GM12878 (cell line): ENCODE data around the gene BHLHE23. TPM values are rescaled to one million over a fixed set of nuclear protein-coding genes. Genes with fewer than 3 reads are reported as not detected.

ENCODE experiments used
- ATF7 ChIP-seq: fragments of 450-650 bp; IDR thresholded peaks from 2 replicates; pipeline ENCODE4 v1.6.1; 2016; ENCODE audit warnings: low read depth, mild to moderate bottlenecking
- BHLHE40 ChIP-seq, 2 experiments: fragments of 450-650 bp in 1 of 2; IDR thresholded peaks; 2 replicates each; pipeline ENCODE4 v1.6.1; 2011 to 2017; ENCODE audit warnings: low read depth in 2 of 2, borderline replicate concordance in 1 of 2, improper control_type of control experiment in 1 of 2, low read length in 1 of 2, mild to moderate bottlenecking in 1 of 2
- CREB1 ChIP-seq: IDR thresholded peaks from 2 replicates; pipeline ENCODE4 v1.6.1; 2012; ENCODE audit warnings: low read depth, mild to moderate bottlenecking, inconsistent platforms
- HDGF ChIP-seq: fragments of 450-650 bp; IDR thresholded peaks from 2 replicates; pipeline ENCODE4 v1.6.1; 2016; ENCODE audit warnings: antibody characterized with exemption
- LARP7 ChIP-seq: fragments of 450-650 bp; IDR thresholded peaks from 2 replicates; pipeline ENCODE4 v1.6.1; 2017; ENCODE audit warnings: mild to moderate bottlenecking
- POLR2A ChIP-seq: IDR thresholded peaks from 2 replicates; pipeline ENCODE4 v1.6.1; 2011; ENCODE audit warnings: low read depth, mild to moderate bottlenecking, low read length
- RAD51 ChIP-seq: fragments of 450-650 bp; IDR thresholded peaks from 2 replicates; pipeline ENCODE4 v1.6.1; 2016; ENCODE audit warnings: moderate library complexity, mild to moderate bottlenecking, inconsistent platforms
- STAT1 ChIP-seq: fragments of 450-650 bp; conservative IDR thresholded peaks from 2 replicates; pipeline ENCODE4 v1.6.1; 2014; ENCODE audit warnings: antibody characterized with exemption, mild to moderate bottlenecking
- ZNF207 ChIP-seq: fragments of 450-650 bp; IDR thresholded peaks from 2 replicates; pipeline ENCODE4 v1.6.1; 2014; ENCODE audit warnings: antibody characterized with exemption, mild to moderate bottlenecking, borderline replicate concordance
- ZNF687 ChIP-seq: fragments of 450-650 bp; IDR thresholded peaks from 2 replicates; pipeline ENCODE4 v1.6.1; 2017; ENCODE audit warnings: mild to moderate bottlenecking, moderate library complexity
- polyA plus RNA-seq, 11 experiments: library from polyadenylated mRNA; depleted of rRNA in 4 of 11; unstranded in 6 of 11; stranded (reverse) in 5 of 11; fragments of >200 nt; fragmentation: Nextera tagmentation in 4 of 11; fragmentation: Illumina TruSeq in 1 of 11; extraction: Ambion mirVana in 4 of 11; extraction: Trizol in 1 of 11; gene quantifications; 1 replicate in 1 of 11; 2 replicates in 10 of 11; pipeline versions ENCODE4 v1.2.1 to v1.2.3, GENCODE V29; 2011 to 2016; ENCODE audit warnings: inconsistent platforms in 2 of 11, missing spikeins in 2 of 11, low read depth in 1 of 11
- total RNA-seq, 4 experiments: library from RNA; depleted of rRNA in 3 of 4; stranded (reverse); fragments of >200 nt in 3 of 4; fragmentation: Illumina TruSeq in 1 of 4; extraction: Trizol in 1 of 4; gene quantifications; 2 replicates each; pipeline versions ENCODE4 v1.2.1 to v1.2.3, GENCODE V29; 2013 to 2021
- TF ChIP-seq, protein P1 (sequence below): IDR thresholded peaks from 2 replicates; pipeline ENCODE4 v1.6.1; 2012; ENCODE audit warnings: improper control_type of control experiment, low read depth, low read length; ENCODE audit not compliant: insufficient replicate concordance
- TF ChIP-seq, protein P2 (sequence below): fragments of 450-650 bp; IDR thresholded peaks from 2 replicates; pipeline ENCODE4 v1.6.1; 2014; ENCODE audit warnings: mild to moderate bottlenecking
- TF ChIP-seq, protein P3 (sequence below): fragments of 450-650 bp; IDR thresholded peaks from 2 replicates; pipeline ENCODE4 v1.6.1; 2017; ENCODE audit warnings: antibody characterized with exemption, mild to moderate bottlenecking, moderate library complexity

The BHLHE23 gene
- total and polyA plus RNA-seq, 10 of the 15 experiments (the other 5 are each of a cell fraction or from before 2014, with no cell fraction given), result 0.28 to 0.33 TPM; not detected in 8

DNA sequence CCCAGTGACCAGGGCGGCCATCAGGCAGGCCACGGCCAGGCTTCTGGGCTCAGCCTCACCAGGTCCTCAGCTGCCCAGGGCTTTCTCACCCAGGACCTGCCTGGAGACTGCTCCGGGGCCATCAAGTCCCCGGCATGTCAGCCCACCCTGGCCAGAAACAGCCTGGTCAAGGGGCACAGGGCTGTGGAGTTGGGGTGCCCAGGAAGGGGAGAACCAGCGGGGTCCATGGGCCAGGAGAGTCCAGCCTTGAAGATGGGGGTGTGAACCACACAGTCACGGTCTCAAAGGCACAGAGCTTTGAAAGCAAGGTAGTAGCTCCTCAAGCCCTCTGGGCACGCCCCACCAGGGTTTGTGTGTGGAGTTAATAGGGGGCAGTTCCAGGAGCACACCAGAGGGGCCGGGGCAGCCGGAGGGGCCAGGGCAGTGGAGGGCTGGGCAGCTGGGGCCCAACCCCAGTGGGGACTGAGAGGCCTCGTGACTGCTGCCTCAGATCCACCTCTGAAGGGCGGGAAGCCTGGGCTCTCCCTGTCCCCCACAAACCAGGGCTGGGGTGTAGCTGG, 48.0 kb upstream of the BHLHE23 start (continued):
- TF ChIP-seq, protein P1, sequence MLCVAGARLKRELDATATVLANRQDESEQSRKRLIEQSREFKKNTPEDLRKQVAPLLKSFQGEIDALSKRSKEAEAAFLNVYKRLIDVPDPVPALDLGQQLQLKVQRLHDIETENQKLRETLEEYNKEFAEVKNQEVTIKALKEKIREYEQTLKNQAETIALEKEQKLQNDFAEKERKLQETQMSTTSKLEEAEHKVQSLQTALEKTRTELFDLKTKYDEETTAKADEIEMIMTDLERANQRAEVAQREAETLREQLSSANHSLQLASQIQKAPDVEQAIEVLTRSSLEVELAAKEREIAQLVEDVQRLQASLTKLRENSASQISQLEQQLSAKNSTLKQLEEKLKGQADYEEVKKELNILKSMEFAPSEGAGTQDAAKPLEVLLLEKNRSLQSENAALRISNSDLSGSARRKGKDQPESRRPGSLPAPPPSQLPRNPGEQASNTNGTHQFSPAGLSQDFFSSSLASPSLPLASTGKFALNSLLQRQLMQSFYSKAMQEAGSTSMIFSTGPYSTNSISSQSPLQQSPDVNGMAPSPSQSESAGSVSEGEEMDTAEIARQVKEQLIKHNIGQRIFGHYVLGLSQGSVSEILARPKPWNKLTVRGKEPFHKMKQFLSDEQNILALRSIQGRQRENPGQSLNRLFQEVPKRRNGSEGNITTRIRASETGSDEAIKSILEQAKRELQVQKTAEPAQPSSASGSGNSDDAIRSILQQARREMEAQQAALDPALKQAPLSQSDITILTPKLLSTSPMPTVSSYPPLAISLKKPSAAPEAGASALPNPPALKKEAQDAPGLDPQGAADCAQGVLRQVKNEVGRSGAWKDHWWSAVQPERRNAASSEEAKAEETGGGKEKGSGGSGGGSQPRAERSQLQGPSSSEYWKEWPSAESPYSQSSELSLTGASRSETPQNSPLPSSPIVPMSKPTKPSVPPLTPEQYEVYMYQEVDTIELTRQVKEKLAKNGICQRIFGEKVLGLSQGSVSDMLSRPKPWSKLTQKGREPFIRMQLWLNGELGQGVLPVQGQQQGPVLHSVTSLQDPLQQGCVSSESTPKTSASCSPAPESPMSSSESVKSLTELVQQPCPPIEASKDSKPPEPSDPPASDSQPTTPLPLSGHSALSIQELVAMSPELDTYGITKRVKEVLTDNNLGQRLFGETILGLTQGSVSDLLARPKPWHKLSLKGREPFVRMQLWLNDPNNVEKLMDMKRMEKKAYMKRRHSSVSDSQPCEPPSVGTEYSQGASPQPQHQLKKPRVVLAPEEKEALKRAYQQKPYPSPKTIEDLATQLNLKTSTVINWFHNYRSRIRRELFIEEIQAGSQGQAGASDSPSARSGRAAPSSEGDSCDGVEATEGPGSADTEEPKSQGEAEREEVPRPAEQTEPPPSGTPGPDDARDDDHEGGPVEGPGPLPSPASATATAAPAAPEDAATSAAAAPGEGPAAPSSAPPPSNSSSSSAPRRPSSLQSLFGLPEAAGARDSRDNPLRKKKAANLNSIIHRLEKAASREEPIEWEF, result no peak
- no peak for TF ChIP-seq RAD51
- no peak for TF ChIP-seq CREB1
- TF ChIP-seq POLR2A, result no peak
- no peak for TF ChIP-seq STAT1
- TF ChIP-seq, protein P2, sequence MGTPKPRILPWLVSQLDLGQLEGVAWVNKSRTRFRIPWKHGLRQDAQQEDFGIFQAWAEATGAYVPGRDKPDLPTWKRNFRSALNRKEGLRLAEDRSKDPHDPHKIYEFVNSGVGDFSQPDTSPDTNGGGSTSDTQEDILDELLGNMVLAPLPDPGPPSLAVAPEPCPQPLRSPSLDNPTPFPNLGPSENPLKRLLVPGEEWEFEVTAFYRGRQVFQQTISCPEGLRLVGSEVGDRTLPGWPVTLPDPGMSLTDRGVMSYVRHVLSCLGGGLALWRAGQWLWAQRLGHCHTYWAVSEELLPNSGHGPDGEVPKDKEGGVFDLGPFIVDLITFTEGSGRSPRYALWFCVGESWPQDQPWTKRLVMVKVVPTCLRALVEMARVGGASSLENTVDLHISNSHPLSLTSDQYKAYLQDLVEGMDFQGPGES, result no peak
- no peak for TF ChIP-seq ZNF687
- TF ChIP-seq LARP7, result no peak
- TF ChIP-seq HDGF, result no peak
- no peak for TF ChIP-seq ZNF207
- no peak for TF ChIP-seq BHLHE40 (IDR thresholded peaks at IDR 0.05; ENCODE audit: borderline replicate concordance in 1 of 2, low read depth in 2 of 2, low read length in 1 of 2)
- TF ChIP-seq, protein P3, sequence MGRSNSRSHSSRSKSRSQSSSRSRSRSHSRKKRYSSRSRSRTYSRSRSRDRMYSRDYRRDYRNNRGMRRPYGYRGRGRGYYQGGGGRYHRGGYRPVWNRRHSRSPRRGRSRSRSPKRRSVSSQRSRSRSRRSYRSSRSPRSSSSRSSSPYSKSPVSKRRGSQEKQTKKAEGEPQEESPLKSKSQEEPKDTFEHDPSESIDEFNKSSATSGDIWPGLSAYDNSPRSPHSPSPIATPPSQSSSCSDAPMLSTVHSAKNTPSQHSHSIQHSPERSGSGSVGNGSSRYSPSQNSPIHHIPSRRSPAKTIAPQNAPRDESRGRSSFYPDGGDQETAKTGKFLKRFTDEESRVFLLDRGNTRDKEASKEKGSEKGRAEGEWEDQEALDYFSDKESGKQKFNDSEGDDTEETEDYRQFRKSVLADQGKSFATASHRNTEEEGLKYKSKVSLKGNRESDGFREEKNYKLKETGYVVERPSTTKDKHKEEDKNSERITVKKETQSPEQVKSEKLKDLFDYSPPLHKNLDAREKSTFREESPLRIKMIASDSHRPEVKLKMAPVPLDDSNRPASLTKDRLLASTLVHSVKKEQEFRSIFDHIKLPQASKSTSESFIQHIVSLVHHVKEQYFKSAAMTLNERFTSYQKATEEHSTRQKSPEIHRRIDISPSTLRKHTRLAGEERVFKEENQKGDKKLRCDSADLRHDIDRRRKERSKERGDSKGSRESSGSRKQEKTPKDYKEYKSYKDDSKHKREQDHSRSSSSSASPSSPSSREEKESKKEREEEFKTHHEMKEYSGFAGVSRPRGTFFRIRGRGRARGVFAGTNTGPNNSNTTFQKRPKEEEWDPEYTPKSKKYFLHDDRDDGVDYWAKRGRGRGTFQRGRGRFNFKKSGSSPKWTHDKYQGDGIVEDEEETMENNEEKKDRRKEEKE, result no peak
- TF ChIP-seq ATF7, result no peak
- TF ChIP-seq, all 136 proteins: peak for 0
